Activated B cell treated with CpG ODN at 0.5 μM for 24 hours (primary cell): ENCODE results near the gene PRELP. TPM values are rescaled to one million over a fixed set of nuclear protein-coding genes. Genes with fewer than 3 reads are reported as not detected.

Source experiments
- ATAC-seq: fragments of 200-7000 bp; cut with Tn5 transposase; one replicate; pipeline ENCODE4 v1.10.0; 2021; ENCODE audit warnings: low read depth, mild to moderate bottlenecking, moderate library complexity
- CTCF ChIA-PET: fragments of 350-600 bp; sonication (Branson Sonifier 250); formaldehyde crosslinking; loops from one replicate; lab custom pipeline; 2021; ENCODE audit warnings: antibody characterized with exemption; lab: Charles Lee
- POLR2A ChIA-PET: fragments of 350-600 bp; sonication (Branson Sonifier 250); formaldehyde crosslinking; loops from one replicate; lab custom pipeline; 2021; ENCODE audit warnings: antibody characterized with exemption; lab: Charles Lee
- DNase-seq: peaks from one replicate; pipeline ENCODE4 v3.0.0; 2022
- H3K27ac Mint-ChIP-seq: one replicate; pipeline ENCODE4 v1.8.0; 2020; ENCODE audit warnings: mixed read lengths
- H3K27me3 Mint-ChIP-seq: one replicate; pipeline ENCODE4 v1.8.0; 2021; ENCODE audit warnings: mixed read lengths
- H3K36me3 Mint-ChIP-seq: one replicate; pipeline ENCODE4 v1.8.0; 2021; ENCODE audit warnings: low read depth, mixed read lengths
- H3K4me1 Mint-ChIP-seq: one replicate; pipeline ENCODE4 v1.8.0; 2021; ENCODE audit warnings: mixed read lengths
- H3K4me3 Mint-ChIP-seq: one replicate; pipeline ENCODE4 v1.8.0; 2020; ENCODE audit warnings: mild to moderate bottlenecking, mixed read lengths
- H3K9me3 Mint-ChIP-seq: one replicate; pipeline ENCODE4 v1.8.0; 2020; ENCODE audit warnings: mixed read lengths
- CTCF ChIP-seq: fragments of 200-600 bp; IDR thresholded peaks from one replicate; pipeline ENCODE4 v1.8.0; 2022; ENCODE audit warnings: antibody characterized with exemption, mild to moderate bottlenecking
- intact Hi-C: fragments of 100-400 bp; cut with micrococcal nuclease; formaldehyde crosslinking; loops from one replicate; pipeline ENCODE4 v1.15.1; 2024
- total RNA-seq: library from RNA; stranded (reverse); gene quantifications from 2 replicates; pipeline ENCODE4 v1.2.3, GENCODE V29; 2022

Gene PRELP
- total RNA-seq, 1 donor from 2014 or later: not detected

GRCh38 chr1:203519896-203520295 is 44.3 kb downstream of the PRELP start:
- Mint-ChIP-seq H3K27ac (no peak overlapping the region), H3K4me3 (no peak overlapping the region), H3K27me3 (no peaks in the 10 kb centered on the region), H3K4me1 (no peaks in the 10 kb centered on the region), H3K9me3 (no peaks in the 10 kb centered on the region), H3K36me3 (no peaks in the 10 kb centered on the region)
- CTCF ChIA-PET: no interaction called here
- DNase-seq (no peak), ATAC-seq (no peak)
- intact Hi-C loops: no loop called here
- TF ChIP-seq CTCF: no peak
- POLR2A ChIA-PET: no interaction called here

- DNase-seq: no peak
- TF ChIP-seq CTCF: no peak
- Mint-ChIP-seq H3K4me3 (no peak overlapping the region), H3K27ac (no peak overlapping the region), H3K27me3 (no peaks in the 10 kb centered on the region), H3K9me3 (no peaks in the 10 kb centered on the region), H3K36me3 (no peaks in the 10 kb centered on the region), H3K4me1 (no peaks in the 10 kb centered on the region)
- ChIA-PET CTCF (no interaction called here), POLR2A (no interaction called here)
- intact Hi-C loops: no loop called here
- no peak for ATAC-seq
Measured at GRCh38 chr1:203520315-203520714, 44.7 kb downstream of the PRELP start.

GRCh38 chr1:203521074-203521794 is 45.6 kb downstream of the PRELP start:
- DNase-seq (no peak), ATAC-seq (no peak)
- TF ChIP-seq CTCF: no peak
- POLR2A ChIA-PET: no interaction called here
- H3K4me1 Mint-ChIP-seq: no peaks in the 10 kb centered on the region
- no peak overlapping the region for H3K4me3 Mint-ChIP-seq
- CTCF ChIA-PET: no interaction called here
- no peak overlapping the region for H3K27ac Mint-ChIP-seq
- H3K9me3 Mint-ChIP-seq: no peaks in the 10 kb centered on the region
- intact Hi-C loops: no loop called here
- no peaks in the 10 kb centered on the region for H3K27me3 Mint-ChIP-seq
- H3K36me3 Mint-ChIP-seq: no peaks in the 10 kb centered on the region

- CTCF ChIA-PET: no interaction called here
- no peak for ATAC-seq
- H3K4me1 Mint-ChIP-seq: no peaks in the 10 kb centered on the region
- DNase-seq: no peak
- POLR2A ChIA-PET: no interaction called here
- H3K36me3 Mint-ChIP-seq: no peaks in the 10 kb centered on the region
- intact Hi-C loops: no loop called here
- no peaks in the 10 kb centered on the region for H3K9me3 Mint-ChIP-seq
- no peak overlapping the region for H3K4me3 Mint-ChIP-seq
- no peaks in the 10 kb centered on the region for H3K27me3 Mint-ChIP-seq
- TF ChIP-seq CTCF: no peak
- no peak overlapping the region for H3K27ac Mint-ChIP-seq
Measured at GRCh38 chr1:203521812-203522211, 46.2 kb downstream of the PRELP start.

- Mint-ChIP-seq H3K27me3 (no peaks in the 10 kb centered on the region), H3K27ac (no peak overlapping the region), H3K4me3 (no peak overlapping the region), H3K4me1 (no peaks in the 10 kb centered on the region), H3K36me3 (no peaks in the 10 kb centered on the region), H3K9me3 (no peaks in the 10 kb centered on the region)
- ATAC-seq (no peak), DNase-seq (no peak)
- ChIA-PET POLR2A (no interaction called here), CTCF (no interaction called here)
- TF ChIP-seq CTCF: no peak
- intact Hi-C loops: no loop called here
Measured at GRCh38 chr1:203522237-203522636, 46.6 kb downstream of the PRELP start.
